IgD-negative memory B cell (primary cell): ENCODE measurements around the gene PRR16. TPM values are rescaled to one million over a fixed set of nuclear protein-coding genes. Genes with fewer than 3 reads are reported as not detected.

ENCODE experiments used
- H3K27ac Mint-ChIP-seq, 3 donors: one replicate each; pipeline ENCODE4 v1.8.0; 2020 to 2022; ENCODE audit warnings: mild to moderate bottlenecking in 3 of 3, mixed read lengths in 3 of 3, moderate library complexity in 1 of 3
- H3K27me3 Mint-ChIP-seq: one replicate; pipeline ENCODE4 v1.8.0; 2021; ENCODE audit warnings: mixed read lengths
- H3K36me3 Mint-ChIP-seq: one replicate; pipeline ENCODE4 v1.8.0; 2020; ENCODE audit warnings: mild to moderate bottlenecking, mixed read lengths
- H3K4me1 Mint-ChIP-seq, 3 donors: one replicate each; pipeline ENCODE4 v1.8.0; 2020 to 2022; ENCODE audit warnings: mixed read lengths in 3 of 3, mild to moderate bottlenecking in 1 of 3
- H3K4me3 Mint-ChIP-seq, 4 donors: one replicate each; pipeline ENCODE4 v1.8.0; 2020 to 2022; ENCODE audit warnings: mild to moderate bottlenecking in 4 of 4, mixed read lengths in 4 of 4, moderate library complexity in 3 of 4
- H3K9me3 Mint-ChIP-seq, 3 donors: one replicate each; pipeline ENCODE4 v1.8.0; 2020 to 2021; ENCODE audit warnings: mixed read lengths in 3 of 3, mild to moderate bottlenecking in 1 of 3
- polyA plus RNA-seq: library from polyadenylated mRNA; unstranded; fragments of 300-500 nt; fragmentation: Illumina TruSeq; gene quantifications from one replicate; pipeline ENCODE4 v1.2.3, GENCODE V29; 2021

PRR16 gene
- polyA plus RNA-seq, 1 donor from 2014 or later, result not detected

DNA sequence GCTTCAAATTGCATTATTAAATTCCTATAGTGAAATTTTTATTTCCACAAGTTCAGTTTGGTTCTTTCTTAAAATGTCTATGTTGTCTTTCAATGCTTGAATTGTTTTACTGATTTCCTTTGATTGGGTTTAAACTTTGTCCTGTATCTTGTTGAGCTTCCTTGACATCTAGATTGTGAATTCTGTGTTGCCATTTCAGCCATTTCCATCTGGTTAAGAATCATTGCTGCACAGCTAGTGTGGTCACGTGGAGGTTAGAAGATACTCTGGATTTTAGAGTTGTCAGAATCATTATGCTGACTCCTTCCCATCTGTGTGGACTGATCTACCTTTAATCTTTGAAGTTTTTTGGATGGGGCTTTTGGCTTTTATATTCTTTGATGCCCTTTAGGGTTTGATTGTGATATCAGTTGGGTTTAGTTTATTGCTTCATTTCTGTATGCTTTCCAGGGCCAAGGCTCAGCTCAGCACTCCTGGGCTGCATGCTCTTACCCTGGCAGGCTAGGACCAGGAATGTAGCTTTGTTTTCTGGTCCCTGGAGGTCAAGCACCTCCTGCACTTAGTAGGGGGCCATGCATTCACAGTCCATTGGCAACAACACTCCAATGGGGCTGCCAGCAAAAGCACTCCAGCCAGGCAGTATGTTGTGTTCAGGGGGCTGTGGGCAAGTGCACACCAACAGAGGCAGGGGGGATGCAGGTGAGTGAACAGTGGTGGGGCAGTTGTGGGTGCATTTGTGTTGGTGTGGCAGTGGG lies 141.4 kb downstream of the PRR16 start:
- no peak overlapping the region for H3K27ac Mint-ChIP-seq
- no peaks in the 10 kb centered on the region for H3K4me1 Mint-ChIP-seq
- peaks cover 0 to 21% (median 0%) of the 10 kb centered on the region in 3 donors for H3K9me3 Mint-ChIP-seq
- no peaks in the 10 kb centered on the region for H3K27me3 Mint-ChIP-seq
- H3K4me3 Mint-ChIP-seq, result no peak overlapping the region
- no peaks in the 10 kb centered on the region for H3K36me3 Mint-ChIP-seq

DNA sequence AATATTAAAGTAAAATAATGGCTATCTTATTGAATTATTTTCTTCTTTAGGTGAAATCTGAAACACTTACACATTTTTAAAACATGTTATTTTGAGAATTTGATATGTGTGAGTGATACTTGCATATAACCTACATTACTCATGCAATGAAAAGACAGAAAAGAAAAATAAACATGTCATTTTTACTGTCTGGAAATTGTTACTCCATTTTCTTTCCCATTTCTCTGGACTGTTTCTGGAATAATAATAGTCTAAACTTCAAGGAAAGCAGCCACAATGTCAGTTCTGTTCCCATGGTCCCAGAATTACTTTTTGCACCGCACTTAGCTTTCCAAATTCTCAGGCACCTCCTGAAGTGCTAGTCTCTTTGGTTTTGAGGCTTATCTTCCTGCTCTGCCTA lies 145.5 kb downstream of the PRR16 start:
- no peaks in the 10 kb centered on the region for H3K4me1 Mint-ChIP-seq
- no peak overlapping the region for H3K4me3 Mint-ChIP-seq
- H3K27ac Mint-ChIP-seq, result no peak overlapping the region
- no peaks in the 10 kb centered on the region for H3K27me3 Mint-ChIP-seq
- H3K9me3 Mint-ChIP-seq, result peaks cover 0 to 4% (median 0%) of the 10 kb centered on the region in 3 donors
- H3K36me3 Mint-ChIP-seq, result no peaks in the 10 kb centered on the region

DNA sequence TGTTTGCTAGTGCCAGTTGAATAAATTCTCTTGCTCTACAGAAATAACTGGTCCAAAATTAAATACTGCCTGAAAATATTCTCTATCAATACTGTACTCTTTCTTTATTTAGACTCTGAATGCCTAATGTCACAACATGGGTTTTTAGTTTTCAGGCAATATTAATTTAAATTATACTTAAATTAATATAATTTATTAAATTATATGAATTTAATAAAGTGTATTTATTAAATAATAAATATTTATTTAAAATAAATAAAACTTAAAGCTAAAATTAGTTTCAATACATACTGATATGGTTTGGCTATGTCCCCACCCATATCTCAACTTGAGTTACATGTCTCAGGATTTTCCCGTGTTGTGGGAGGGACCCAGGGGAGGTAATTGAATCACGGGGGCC lies 146.0 kb downstream of the PRR16 start:
- H3K27ac Mint-ChIP-seq, result no peak overlapping the region

DNA sequence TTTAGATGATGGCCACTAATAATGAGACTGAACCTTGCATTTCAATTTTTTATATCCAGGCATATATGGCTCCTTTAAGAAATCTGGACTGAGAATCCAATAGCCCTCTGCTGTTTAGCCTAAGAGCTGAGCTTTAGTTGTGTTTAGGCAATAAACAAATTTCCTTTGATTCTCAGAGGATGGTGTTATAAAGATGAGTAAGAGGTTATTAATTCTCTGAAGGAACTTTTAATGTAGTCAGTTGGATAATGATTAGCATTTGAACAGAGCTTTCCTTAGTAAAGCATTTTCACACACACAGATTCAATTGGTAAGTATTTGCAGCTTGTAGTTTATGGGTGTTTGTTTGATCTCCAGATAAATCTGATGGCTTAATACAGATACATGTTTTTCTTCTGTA lies 149.6 kb downstream of the PRR16 start:
- no peaks in the 10 kb centered on the region for H3K27me3 Mint-ChIP-seq
- no peak overlapping the region for H3K27ac Mint-ChIP-seq
- peaks cover 0 to 8% (median 3%) of the 10 kb centered on the region in 3 donors for H3K9me3 Mint-ChIP-seq
- H3K36me3 Mint-ChIP-seq, result no peaks in the 10 kb centered on the region
- H3K4me1 Mint-ChIP-seq, result no peaks in the 10 kb centered on the region
- H3K4me3 Mint-ChIP-seq, result no peak overlapping the region

More for the DNA sequence above, 146.0 kb downstream of the PRR16 start:
- Mint-ChIP-seq H3K36me3 (no peaks in the 10 kb centered on the region), H3K4me1 (no peaks in the 10 kb centered on the region), H3K4me3 (no peak overlapping the region), H3K9me3 (peaks cover 0 to 5% (median 2%) of the 10 kb centered on the region in 3 donors), H3K27me3 (no peaks in the 10 kb centered on the region)

DNA sequence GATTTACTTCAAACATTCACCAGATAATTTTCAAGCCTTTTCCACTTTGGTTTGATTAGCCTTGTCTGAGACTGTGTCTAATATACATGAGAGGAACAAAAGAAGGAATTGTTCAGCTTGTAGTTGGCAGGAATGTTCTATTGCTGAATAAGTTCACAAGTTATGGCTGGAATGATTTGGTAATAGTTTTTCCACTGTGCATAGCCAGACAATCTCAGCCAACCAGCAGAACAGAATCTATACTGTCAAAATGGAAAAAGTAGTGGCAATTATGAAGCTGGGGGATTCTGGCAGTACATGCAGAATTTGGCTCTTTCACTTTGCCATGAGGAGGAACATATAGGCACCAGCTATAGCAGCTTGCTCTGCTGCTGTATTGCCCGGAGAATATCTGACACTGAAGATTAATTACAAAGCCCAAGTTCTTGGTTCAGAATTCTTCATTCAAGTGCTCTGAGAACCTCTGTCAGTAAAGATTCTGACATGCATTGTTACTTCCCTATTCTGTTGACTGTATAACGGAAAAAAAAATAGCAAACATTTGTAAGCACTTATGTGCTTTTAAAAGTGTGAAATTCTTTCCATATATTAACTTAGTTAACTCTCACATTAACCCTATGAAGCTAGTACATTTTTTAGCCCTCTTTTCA lies 150.6 kb downstream of the PRR16 start:
- H3K36me3 Mint-ChIP-seq, result no peaks in the 10 kb centered on the region
- H3K9me3 Mint-ChIP-seq, result peaks cover 0 to 8% (median 3%) of the 10 kb centered on the region in 3 donors
- H3K27ac Mint-ChIP-seq, result no peak overlapping the region
- no peaks in the 10 kb centered on the region for H3K4me1 Mint-ChIP-seq
- no peak overlapping the region for H3K4me3 Mint-ChIP-seq
- no peaks in the 10 kb centered on the region for H3K27me3 Mint-ChIP-seq

DNA sequence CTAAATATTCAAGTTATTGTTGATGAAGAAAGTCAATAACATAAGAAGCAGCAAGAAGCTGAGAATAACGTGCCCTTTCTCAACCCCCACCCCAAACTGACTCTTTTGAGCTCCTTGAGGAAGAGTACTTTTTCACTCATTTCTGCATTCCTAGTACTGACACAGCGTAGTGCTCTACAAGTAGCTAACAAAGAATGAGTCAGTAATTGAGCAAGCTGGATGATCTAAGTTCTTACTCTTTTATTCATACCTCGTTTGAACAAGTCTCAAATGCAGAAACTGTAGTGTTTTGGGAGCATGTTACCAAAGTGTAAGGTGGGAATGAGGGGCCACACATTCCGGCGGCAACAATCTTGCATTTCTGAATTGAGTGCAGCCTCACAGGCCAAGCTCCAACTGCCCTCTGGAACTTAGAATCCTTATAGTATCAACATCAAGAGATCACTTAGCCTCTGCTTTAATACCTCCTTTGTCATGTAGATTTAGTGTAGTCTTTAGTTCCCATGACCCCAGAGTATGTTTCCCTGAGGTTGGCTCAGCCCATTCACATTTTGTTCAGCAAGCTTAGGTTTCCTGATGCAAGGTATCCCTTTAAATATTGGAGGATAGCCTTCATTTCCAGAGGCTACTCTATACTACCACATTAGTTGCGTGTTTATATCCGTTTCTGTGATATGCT lies 152.0 kb downstream of the PRR16 start:
- Mint-ChIP-seq H3K4me1 (no peaks in the 10 kb centered on the region), H3K27me3 (no peaks in the 10 kb centered on the region), H3K4me3 (no peak overlapping the region), H3K9me3 (peaks cover 0 to 6% (median 3%) of the 10 kb centered on the region in 3 donors), H3K27ac (no peak overlapping the region), H3K36me3 (no peaks in the 10 kb centered on the region)

DNA sequence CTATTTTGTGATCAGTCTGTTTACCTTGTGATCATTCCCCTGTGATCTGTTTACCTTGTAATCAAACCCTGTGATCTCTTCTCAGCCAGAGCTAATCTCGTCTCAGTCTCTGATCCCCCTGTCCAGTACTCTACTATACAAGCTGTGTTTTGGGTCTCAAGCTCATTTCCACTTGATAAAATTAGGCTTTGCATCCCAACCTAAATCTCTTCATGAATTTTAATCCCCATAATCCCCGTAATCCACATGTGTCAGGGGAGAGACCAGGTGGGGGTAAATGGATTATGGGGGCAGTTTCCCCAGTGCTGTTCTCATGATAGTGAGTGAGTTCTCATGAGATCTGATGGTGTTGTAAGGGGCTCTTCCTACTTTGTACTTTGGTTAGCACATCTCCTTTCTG lies 157.2 kb downstream of the PRR16 start:
- Mint-ChIP-seq H3K27ac (no peak overlapping the region), H3K4me1 (no peaks in the 10 kb centered on the region), H3K36me3 (no peaks in the 10 kb centered on the region), H3K27me3 (no peaks in the 10 kb centered on the region), H3K4me3 (no peak overlapping the region), H3K9me3 (peaks cover 4 to 5% (median 4%) of the 10 kb centered on the region in 3 donors)

DNA sequence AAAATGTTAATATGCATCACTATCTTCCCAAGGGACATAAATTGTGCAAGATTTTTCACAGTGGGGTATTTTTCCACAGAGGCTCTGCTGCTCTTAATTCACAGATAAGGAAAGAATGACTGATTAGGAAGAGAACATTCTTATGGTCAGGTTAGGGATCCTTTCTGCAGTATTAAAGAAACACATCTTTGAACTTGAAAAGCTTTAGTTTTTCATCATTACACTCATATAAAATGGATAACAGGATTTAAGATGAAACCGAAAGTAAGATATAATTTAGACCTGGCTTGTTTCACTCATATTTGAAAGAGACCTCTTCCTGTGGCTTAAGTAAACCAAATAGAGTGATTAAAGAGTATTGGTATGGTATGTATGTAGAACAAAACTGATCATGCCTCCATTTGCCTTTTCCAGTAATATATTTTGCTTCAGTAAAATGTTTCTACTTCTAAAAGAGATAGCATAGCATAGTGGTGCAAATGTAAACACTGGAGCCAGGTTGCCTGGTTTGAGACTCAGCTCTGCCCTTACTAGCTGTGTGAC lies 160.0 kb downstream of the PRR16 start:
- H3K4me3 Mint-ChIP-seq, result no peak overlapping the region
- H3K9me3 Mint-ChIP-seq, result peaks cover 2 to 4% (median 4%) of the 10 kb centered on the region in 3 donors
- no peaks in the 10 kb centered on the region for H3K36me3 Mint-ChIP-seq
- H3K27ac Mint-ChIP-seq, result no peak overlapping the region
- no peaks in the 10 kb centered on the region for H3K27me3 Mint-ChIP-seq
- H3K4me1 Mint-ChIP-seq, result no peaks in the 10 kb centered on the region

DNA sequence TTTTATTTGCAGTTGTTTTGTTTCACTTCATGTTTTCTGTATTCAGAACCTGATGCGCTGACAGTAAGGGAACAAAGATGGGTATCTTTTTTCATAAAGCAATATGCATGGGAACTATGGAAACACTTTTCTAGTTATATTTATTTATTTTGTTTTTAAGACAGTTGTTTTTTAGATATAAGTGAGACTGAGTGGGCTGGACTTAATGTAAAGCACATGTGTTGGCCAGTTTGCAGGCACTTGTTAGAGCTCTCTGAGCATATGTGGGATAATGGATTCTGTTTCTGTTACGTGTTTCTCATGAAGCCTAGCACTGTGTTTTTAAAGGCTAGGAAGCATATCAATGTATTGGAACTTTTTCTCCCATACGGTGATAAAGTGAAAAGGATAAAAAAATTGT lies 164.1 kb downstream of the PRR16 start:
- Mint-ChIP-seq H3K27me3 (no peaks in the 10 kb centered on the region), H3K36me3 (no peaks in the 10 kb centered on the region), H3K27ac (no peak overlapping the region), H3K4me1 (no peaks in the 10 kb centered on the region), H3K9me3 (peaks cover 0 to 14% (median 8%) of the 10 kb centered on the region in 3 donors), H3K4me3 (no peak overlapping the region)

DNA sequence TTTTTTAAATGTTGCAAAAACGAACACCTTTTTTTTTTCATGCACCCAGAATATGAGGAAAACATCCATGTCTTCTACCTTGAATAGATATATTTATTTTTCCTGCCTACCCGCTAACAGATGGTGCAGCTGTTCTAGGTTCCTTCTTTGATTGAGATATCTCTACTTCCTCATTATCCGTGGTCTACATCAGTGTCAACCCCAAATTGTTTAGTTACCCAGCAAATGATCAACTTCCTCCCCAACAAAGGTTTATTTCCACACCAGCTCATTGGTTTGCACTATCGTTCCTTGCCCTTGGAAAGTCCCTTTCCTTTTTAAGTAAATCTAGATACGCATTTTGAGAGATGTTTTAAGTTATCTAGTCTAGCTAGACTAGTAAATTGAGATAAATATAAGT lies 166.4 kb downstream of the PRR16 start:
- H3K9me3 Mint-ChIP-seq, result peaks cover 0 to 13% (median 8%) of the 10 kb centered on the region in 3 donors
- H3K27ac Mint-ChIP-seq, result no peak overlapping the region
- no peaks in the 10 kb centered on the region for H3K27me3 Mint-ChIP-seq
- H3K4me1 Mint-ChIP-seq, result no peaks in the 10 kb centered on the region
- H3K36me3 Mint-ChIP-seq, result no peaks in the 10 kb centered on the region
- H3K4me3 Mint-ChIP-seq, result no peak overlapping the region

DNA sequence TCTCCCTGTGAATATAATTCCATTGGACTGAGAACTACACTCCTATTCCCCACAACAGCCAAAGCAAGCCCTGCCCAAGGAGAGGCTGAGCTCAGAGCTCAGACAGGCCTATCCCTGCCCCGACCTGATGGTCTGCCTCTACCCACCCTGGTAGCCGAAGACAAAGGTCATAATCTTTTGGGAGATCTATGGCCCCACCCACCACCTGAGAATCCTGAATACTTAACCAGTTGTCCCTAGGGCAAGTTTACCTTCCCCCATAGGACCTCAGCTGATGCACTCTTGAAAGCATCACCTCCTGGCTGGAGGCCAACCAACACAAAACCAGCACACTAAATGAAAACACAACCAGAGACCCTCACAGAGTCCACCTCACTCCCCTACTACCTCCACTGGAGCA lies 167.5 kb downstream of the PRR16 start:
- Mint-ChIP-seq H3K9me3 (peaks cover 0 to 13% (median 6%) of the 10 kb centered on the region in 3 donors), H3K36me3 (no peaks in the 10 kb centered on the region), H3K4me1 (no peaks in the 10 kb centered on the region), H3K4me3 (no peak overlapping the region), H3K27me3 (no peaks in the 10 kb centered on the region), H3K27ac (no peak overlapping the region)

DNA sequence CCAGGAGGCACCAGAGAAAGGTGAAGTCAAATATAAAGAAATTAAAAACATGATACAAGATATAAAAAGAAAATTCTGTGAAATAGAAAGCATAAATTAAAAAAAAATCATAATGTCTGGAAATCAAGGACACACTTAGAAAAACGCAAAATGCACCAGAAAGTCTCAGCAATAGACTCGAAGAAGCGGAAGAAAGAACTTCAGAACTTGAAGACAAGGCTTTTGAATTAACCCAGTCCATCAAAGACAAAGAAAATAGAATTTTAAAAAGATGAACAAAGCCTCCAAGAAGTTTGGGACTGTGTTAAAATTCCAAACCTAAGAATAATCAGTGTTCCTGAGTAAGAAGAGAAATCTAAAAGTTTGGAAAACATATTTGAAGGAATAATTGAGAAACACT lies 168.3 kb downstream of the PRR16 start:
- no peaks in the 10 kb centered on the region for H3K36me3 Mint-ChIP-seq
- no peaks in the 10 kb centered on the region for H3K27me3 Mint-ChIP-seq
- no peak overlapping the region for H3K4me3 Mint-ChIP-seq
- no peaks in the 10 kb centered on the region for H3K4me1 Mint-ChIP-seq
- H3K9me3 Mint-ChIP-seq, result peaks cover 0 to 16% (median 6%) of the 10 kb centered on the region in 3 donors
- H3K27ac Mint-ChIP-seq, result no peak overlapping the region

DNA sequence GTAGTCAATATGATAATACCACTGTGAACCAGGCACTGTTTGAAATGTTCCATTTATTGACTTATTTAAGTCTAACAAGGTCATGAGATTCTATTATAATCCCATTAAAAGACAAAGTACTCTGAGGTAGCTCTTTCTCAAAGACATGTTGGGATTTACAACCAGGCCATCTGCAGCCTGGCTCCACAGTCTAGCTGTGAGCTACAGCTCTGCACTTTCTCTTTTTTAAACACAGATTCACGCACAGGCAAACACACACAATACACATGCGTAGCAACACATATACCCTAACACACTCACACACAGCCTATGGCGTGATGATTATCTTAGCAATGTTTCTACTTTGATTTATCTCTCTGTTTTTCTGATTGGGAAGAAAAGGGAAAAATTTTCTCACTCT lies 174.3 kb downstream of the PRR16 start:
- Mint-ChIP-seq H3K4me1 (no peaks in the 10 kb centered on the region), H3K36me3 (no peaks in the 10 kb centered on the region), H3K27me3 (no peaks in the 10 kb centered on the region), H3K27ac (no peak overlapping the region), H3K4me3 (peak overlapping the region in 1 of 4 donors; percentile 2), H3K9me3 (peaks cover 0 to 6% (median 3%) of the 10 kb centered on the region in 3 donors)

DNA sequence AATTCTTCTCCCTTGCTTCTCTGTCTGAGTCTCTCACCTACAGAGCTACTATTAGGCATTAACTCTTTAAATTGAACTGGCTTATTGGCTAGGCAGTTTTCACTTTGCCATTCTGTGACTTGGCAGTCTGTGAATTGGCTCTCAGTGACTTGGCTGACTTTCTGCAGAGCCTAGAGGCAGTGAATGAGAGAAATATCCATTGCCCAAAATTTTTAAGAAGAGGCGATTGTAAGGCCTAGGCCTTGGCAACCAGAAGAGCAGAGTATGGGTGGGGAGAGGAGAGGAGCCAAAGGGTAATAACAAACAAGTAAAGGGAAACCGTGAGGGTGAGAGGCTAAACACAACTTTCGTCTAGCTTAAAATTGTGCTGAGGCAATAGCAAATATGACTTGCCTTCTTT lies 176.7 kb downstream of the PRR16 start:
- H3K4me3 Mint-ChIP-seq, result no peak overlapping the region
- peaks cover 0 to 6% (median 1%) of the 10 kb centered on the region in 3 donors for H3K9me3 Mint-ChIP-seq
- H3K36me3 Mint-ChIP-seq, result no peaks in the 10 kb centered on the region
- H3K27ac Mint-ChIP-seq, result no peak overlapping the region
- H3K27me3 Mint-ChIP-seq, result no peaks in the 10 kb centered on the region
- no peaks in the 10 kb centered on the region for H3K4me1 Mint-ChIP-seq

DNA sequence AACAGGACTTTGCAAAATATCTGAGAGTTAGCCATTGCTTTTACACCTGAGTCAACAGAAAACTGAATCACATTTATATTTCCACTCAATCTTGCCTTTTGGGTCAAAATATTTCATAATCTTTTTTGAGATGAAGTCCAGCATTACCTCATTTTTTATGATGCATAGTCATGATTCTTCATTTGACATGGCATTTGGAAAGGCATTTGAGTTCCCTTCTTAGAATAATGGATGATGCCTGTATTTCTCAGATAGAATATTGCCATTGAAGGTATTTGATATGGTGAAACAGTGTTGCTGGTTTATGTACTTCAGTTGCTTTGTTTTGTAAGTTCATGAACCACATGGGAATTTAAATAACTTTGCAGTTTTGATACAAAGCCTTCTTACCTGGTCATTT lies 180.4 kb downstream of the PRR16 start:
- peaks cover 0 to 1% (median 0%) of the 10 kb centered on the region in 3 donors for H3K9me3 Mint-ChIP-seq
- no peak overlapping the region for H3K4me3 Mint-ChIP-seq
- H3K36me3 Mint-ChIP-seq, result no peaks in the 10 kb centered on the region
- H3K27me3 Mint-ChIP-seq, result no peaks in the 10 kb centered on the region
- H3K4me1 Mint-ChIP-seq, result no peaks in the 10 kb centered on the region
- no peak overlapping the region for H3K27ac Mint-ChIP-seq
